ENCODE measurements around the gene PPDPF.
"Not testable (repeated sequence)": the region's sequence is repeated elsewhere in the genome, so short reads cannot be mapped to it uniquely, and the experiment has no call there.

The PPDPF gene

DNA sequence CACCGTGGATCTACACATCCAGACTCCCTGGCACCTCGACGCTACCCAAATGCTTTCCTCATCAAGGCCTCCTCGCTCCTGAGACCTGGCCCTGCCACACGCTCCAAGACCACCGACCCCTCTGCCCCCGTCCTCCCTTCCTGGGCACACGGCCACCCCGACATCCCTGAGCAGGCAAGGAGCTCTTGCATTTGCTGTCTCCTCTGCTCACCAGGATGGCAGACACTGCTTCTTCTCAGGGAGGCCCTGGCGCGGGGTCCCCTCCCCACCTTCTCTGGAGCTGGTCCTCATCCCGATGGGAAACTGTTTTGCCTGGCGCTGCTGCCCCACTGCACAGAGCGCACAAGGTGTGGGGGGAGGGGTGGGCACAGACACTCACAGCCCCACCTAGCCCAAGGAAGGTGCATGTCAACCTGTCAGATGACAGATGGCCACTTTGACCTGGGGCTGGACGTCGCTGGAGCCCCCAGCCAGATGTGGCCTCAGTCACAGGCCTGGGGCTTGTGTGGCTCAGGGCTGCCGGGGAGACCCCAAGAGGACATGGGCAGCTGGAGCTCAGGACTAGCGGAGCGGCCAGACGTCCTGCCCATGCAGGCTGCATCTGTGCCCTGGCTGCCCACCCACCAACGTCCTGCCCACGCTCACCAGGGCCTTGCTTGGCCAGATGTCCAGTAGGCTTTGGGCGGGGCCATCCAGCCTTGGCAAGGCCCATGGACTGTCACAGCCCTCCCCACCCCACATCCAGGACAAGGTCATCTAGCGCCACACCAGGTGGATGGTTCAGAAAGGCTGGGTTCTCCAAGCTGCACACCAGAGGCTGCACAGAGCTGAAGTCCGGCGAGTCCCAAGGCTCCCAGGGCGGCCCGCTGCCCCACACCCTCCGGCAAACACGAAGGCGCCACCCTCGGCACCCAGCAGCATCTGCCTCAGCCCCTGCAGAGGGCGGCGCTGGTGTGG lies 41.9 kb upstream of the PPDPF start:
- peaks cover 15% of the 10 kb centered on the region for H3K27me3 ChIP-seq (ENCODE audit: control insufficient read depth, low read length)

GRCh38 chr20:63479695-63480419 lies 40.7 kb upstream of the PPDPF start:
- not testable (repeated sequence) for H3K36me3 ChIP-seq (ENCODE audit: control insufficient read depth, low read length); H3K27me3 ChIP-seq (ENCODE audit: control insufficient read depth, low read length); H3K4me2 ChIP-seq (ENCODE audit: low read length); H3K4me3 ChIP-seq (ENCODE audit: low read length); H3K79me2 ChIP-seq (ENCODE audit: control insufficient read depth, low read length); H3F3A ChIP-seq (ENCODE audit: control insufficient read depth, insufficient read depth); H4K20me1 ChIP-seq (ENCODE audit: control insufficient read depth, insufficient read depth, low read depth, low read length); H3K27ac ChIP-seq (ENCODE audit: low read depth, low read length); H3K9me3 ChIP-seq (ENCODE audit: control insufficient read depth, insufficient read depth, low read length); H3K4me1 ChIP-seq (ENCODE audit: control insufficient read depth, low read length); H3K9me2 ChIP-seq (replicated peaks; ENCODE audit: control insufficient read depth, low read length)

More for the DNA sequence above, 41.9 kb upstream of the PPDPF start:
- Histone ChIP-seq H3K27ac (ENCODE audit: low read depth, low read length) (no peak overlapping the region), H4K20me1 (ENCODE audit: control insufficient read depth, insufficient read depth, low read depth, low read length) (no peaks in the 10 kb centered on the region), H3K4me2 (ENCODE audit: low read length) (no peak overlapping the region), H3K36me3 (ENCODE audit: control insufficient read depth, low read length) (no peaks in the 10 kb centered on the region), H3K9me2 (replicated peaks; ENCODE audit: control insufficient read depth, low read length) (no peaks in the 10 kb centered on the region), H3F3A (ENCODE audit: control insufficient read depth, insufficient read depth) (no peaks in the 10 kb centered on the region), H3K9me3 (ENCODE audit: control insufficient read depth, insufficient read depth, low read length) (no peaks in the 10 kb centered on the region), H3K4me1 (ENCODE audit: control insufficient read depth, low read length) (no peaks in the 10 kb centered on the region), H3K79me2 (ENCODE audit: control insufficient read depth, low read length) (no peaks in the 10 kb centered on the region), H3K4me3 (ENCODE audit: low read length) (no peak overlapping the region)
- TF ChIP-seq EZH2phosphoT487 (IDR thresholded peaks at IDR 0.05; ENCODE audit: borderline replicate concordance, low read length) (no peak), CTCF (IDR thresholded peaks at IDR 0.05; ENCODE audit: low read depth, low read length, poor library complexity, severe bottlenecking) (no peak)

DNA sequence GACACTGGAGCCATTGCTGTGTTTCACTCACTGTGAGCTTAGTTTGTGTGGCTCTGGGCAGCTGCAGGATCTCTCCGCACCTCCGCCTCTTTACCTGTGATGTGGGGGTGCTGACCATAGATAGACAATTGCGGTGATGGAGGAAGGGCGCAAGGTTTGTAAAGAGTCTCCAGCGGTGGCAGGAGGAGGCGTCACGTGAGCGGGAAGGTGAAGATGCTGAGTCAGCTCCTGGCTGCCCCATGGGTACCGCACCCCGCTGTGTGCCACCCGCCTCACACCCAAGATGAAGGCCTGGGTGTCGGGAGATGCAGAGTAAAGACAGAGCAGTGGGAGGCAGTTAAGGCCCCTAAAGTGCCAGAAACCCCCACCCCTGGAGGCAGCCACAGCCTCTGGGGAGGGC lies 39.1 kb upstream of the PPDPF start:
- Histone ChIP-seq H3K9me3 (ENCODE audit: control insufficient read depth, insufficient read depth, low read length) (no peaks in the 10 kb centered on the region), H3K4me2 (ENCODE audit: low read length) (no peak overlapping the region), H3K27me3 (ENCODE audit: control insufficient read depth, low read length) (no peaks in the 10 kb centered on the region), H3F3A (ENCODE audit: control insufficient read depth, insufficient read depth) (no peaks in the 10 kb centered on the region), H3K4me1 (ENCODE audit: control insufficient read depth, low read length) (no peaks in the 10 kb centered on the region), H3K4me3 (ENCODE audit: low read length) (no peak overlapping the region), H3K27ac (ENCODE audit: low read depth, low read length) (no peak overlapping the region), H4K20me1 (ENCODE audit: control insufficient read depth, insufficient read depth, low read depth, low read length) (no peaks in the 10 kb centered on the region), H3K36me3 (ENCODE audit: control insufficient read depth, low read length) (no peaks in the 10 kb centered on the region), H3K79me2 (ENCODE audit: control insufficient read depth, low read length) (no peaks in the 10 kb centered on the region), H3K9me2 (replicated peaks; ENCODE audit: control insufficient read depth, low read length) (no peaks in the 10 kb centered on the region)
- TF ChIP-seq EZH2phosphoT487 (IDR thresholded peaks at IDR 0.05; ENCODE audit: borderline replicate concordance, low read length) (no peak), CTCF (IDR thresholded peaks at IDR 0.05; ENCODE audit: low read depth, low read length, poor library complexity, severe bottlenecking) (no peak)

Measured in DOHH2 (cell line).